ENCODE measurements around the gene APOL3. TPM values are rescaled to one million over a fixed set of nuclear protein-coding genes. Genes with fewer than 3 reads are reported as not detected.
"Not testable (repeated sequence)": the region's sequence is repeated elsewhere in the genome, so short reads cannot be mapped to it uniquely, and the experiment has no call there.

APOL3 gene
- total RNA-seq, 2 experiments from 2014 or later = 50.6 to 55.4 TPM

DNA sequence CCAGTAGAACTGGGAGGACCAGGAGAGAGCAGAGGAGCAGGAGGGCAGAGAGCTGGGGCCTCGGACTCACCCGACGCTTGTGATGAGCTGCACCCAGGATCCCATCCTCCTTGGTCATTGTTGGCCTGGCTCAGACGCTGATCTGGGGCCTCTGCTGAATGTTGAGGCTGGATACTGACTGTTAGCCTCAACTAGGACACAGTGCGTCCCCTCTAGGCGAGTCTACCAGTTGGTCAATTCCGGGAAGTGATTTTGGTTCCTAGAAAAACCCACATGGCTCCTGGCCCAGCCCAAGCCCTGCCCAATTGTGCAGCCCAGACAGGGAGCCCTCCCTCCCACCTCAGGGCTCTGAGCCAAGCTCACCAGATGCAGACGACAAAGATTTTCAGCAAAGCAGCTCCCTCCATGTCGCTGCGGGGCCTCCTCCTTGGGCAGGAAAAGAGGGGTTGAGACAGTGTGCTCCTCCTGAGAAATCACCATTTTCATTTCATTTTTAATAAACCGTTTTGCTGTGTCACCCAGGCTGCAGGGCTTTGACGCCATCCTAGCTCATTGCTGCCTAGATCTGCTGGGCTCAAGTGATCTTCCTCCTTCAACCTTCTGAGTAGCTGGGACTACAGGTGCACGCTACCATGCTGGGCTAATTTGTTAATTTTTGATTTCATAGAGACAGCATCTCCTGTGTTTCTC lies 41.2 kb upstream of the APOL3 start, which contains the start of gene APOL4:
APOL4 (minus strand) TSS at position 180 of the 690 bp plus-strand sequence; CDS start at position 105, 75 bp downstream.
- Mint-ChIP-seq H3K4me1 (peaks cover 13% of the 10 kb centered on the region), H3K4me3 (no peak within 1 kb of the TSS), H3K36me3 (ENCODE audit: low read depth) (no peaks in the 10 kb centered on the region), H3K27ac (no peak within 1 kb of the TSS), H3K27me3 (peaks cover 3% of the 10 kb centered on the region), H3K9me3 (ENCODE audit: low read depth) (no peaks in the 10 kb centered on the region)
- DNase-seq = no peak
- intact Hi-C loops (cut with DNase I, micrococcal nuclease) = loop anchor here in 1 of 2 experiments (1.0 kb wide), 1 partner anchor 54 kb away; no protein-coding TSS in a partner anchor
- ChIA-PET CTCF (no interaction called here), POLR2A (interaction anchor here (0.6 kb wide), 1 partner anchor 15 kb away, joined by 3 read pairs; no protein-coding TSS in a partner anchor)
- ATAC-seq = no peak

GRCh38 chr22:36201025-36201424 lies 40.5 kb upstream of the APOL3 start:
- H3K9me3 Mint-ChIP-seq (ENCODE audit: low read depth); CTCF ChIA-PET; ATAC-seq: not testable (repeated sequence)

DNA sequence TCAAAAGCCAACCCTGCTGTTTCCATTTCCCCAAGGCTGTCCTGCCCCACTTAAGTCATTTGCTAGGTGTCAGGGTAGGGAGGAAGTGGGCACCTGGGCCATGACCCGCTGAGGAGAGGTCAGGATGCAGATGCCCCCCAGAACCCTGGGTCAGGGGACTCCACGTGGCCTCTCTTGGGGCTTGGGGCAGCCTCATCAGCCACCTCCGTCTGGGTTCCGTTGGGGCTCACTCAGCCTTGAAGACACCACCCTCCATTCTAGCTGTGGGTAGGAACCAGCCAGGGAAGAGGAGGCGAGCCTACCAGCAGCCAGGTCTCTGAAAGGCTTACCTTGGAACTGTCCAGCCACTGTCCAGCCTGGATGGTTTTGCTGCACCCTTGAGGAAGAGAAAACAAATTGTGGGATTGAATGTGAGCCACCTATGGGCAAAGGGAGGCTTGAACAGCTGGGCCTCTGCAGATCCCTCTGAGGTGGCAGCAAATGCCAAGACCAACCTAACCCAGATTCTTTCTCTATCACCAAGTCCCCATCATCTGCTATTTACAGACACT lies 38.5 kb upstream of the APOL3 start:
- Mint-ChIP-seq H3K36me3 (ENCODE audit: low read depth) (no peaks in the 10 kb centered on the region), H3K27me3 (peaks cover 3% of the 10 kb centered on the region), H3K27ac (no peak overlapping the region), H3K4me1 (peaks cover 19% of the 10 kb centered on the region), H3K9me3 (ENCODE audit: low read depth) (no peaks in the 10 kb centered on the region), H3K4me3 (no peak overlapping the region)
- DNase-seq (no peak), ATAC-seq (no peak)
- CTCF ChIA-PET = interaction anchor here (1.3 to 1.6 kb wide), 2 partner anchors 41 to 288 kb away, joined by 3 read pairs; partner anchors contain the start of gene APOL2
- intact Hi-C loops (cut with DNase I, micrococcal nuclease) = loop anchor here (5.0 kb wide), 2 partner anchors 78 to 288 kb away; no protein-coding TSS in a partner anchor
- POLR2A ChIA-PET = no interaction called here

More at GRCh38 chr22:36201025-36201424, 40.5 kb upstream of the APOL3 start:
- DNase-seq; H3K27me3 Mint-ChIP-seq; H3K27ac Mint-ChIP-seq; H3K4me3 Mint-ChIP-seq; H3K36me3 Mint-ChIP-seq (ENCODE audit: low read depth); POLR2A ChIA-PET: not testable (repeated sequence)
- intact Hi-C loops (cut with DNase I, micrococcal nuclease) = loop anchor here in 1 of 2 experiments (1.0 kb wide), 1 partner anchor 54 kb away; no protein-coding TSS in a partner anchor
- peaks cover 15% of the 10 kb centered on the region for H3K4me1 Mint-ChIP-seq

- ChIA-PET POLR2A (no interaction called here), CTCF (interaction anchor here (1.3 to 1.6 kb wide), 2 partner anchors 41 to 288 kb away, joined by 3 read pairs; partner anchors contain the start of gene APOL2)
- Mint-ChIP-seq H3K36me3 (ENCODE audit: low read depth) (no peaks in the 10 kb centered on the region), H3K4me1 (peaks cover 19% of the 10 kb centered on the region), H3K4me3 (no peak overlapping the region), H3K9me3 (ENCODE audit: low read depth) (no peaks in the 10 kb centered on the region), H3K27me3 (peaks cover 3% of the 10 kb centered on the region), H3K27ac (no peak overlapping the region)
- intact Hi-C loops (cut with DNase I, micrococcal nuclease) = loop anchor here (5.0 kb wide), 2 partner anchors 79 to 289 kb away; no protein-coding TSS in a partner anchor
- no peak for ATAC-seq
- no peak for DNase-seq
Measured at GRCh38 chr22:36198536-36198935, 38.0 kb upstream of the APOL3 start.

DNA sequence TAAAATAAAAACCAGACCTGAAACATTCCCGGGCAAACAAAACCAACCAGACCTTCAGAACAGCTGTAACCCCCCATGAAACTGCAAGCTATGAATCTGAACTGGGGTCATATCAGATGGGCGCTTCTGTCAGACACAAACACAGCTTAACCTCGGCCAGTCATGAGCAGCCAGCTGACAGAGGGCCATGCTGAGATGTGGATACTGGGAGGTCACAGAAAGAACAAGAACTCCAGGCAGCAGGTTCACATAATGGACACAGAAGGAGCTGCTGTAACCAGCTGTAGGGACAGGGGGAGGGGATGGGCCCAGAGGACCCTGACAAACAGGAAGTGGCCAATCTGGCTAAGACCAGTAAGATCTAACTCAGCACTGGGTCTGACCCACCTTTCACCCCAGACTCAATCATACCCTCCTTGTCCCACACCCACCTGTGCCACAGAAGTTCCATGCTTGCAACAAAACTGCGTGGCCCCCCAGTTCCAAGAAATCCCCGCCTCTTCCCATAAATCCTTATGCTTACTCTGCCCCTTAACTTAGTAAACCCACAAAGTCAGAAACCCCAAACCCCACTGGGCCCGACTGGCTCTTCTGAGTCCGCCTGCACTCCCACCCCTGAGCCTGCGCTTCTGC lies 37.1 kb upstream of the APOL3 start:
- peaks cover 19% of the 10 kb centered on the region for H3K4me1 Mint-ChIP-seq
- peak; percentile 31 for DNase-seq
- peak overlapping the region; percentile 42 for H3K27ac Mint-ChIP-seq
- no peak overlapping the region for H3K4me3 Mint-ChIP-seq
- intact Hi-C loops (cut with DNase I, micrococcal nuclease) = loop anchor here (5.0 kb wide), 2 partner anchors 80 to 290 kb away; no protein-coding TSS in a partner anchor
- ATAC-seq = peak; percentile 64
- H3K36me3 Mint-ChIP-seq (ENCODE audit: low read depth) = no peaks in the 10 kb centered on the region
- no peaks in the 10 kb centered on the region for H3K9me3 Mint-ChIP-seq (ENCODE audit: low read depth)
- CTCF ChIA-PET = interaction anchor here (1.6 kb wide), 1 partner anchor 42 kb away, joined by 3 read pairs; the partner anchor contains the start of gene APOL2
- peaks cover 5% of the 10 kb centered on the region for H3K27me3 Mint-ChIP-seq
- POLR2A ChIA-PET = no interaction called here

DNA sequence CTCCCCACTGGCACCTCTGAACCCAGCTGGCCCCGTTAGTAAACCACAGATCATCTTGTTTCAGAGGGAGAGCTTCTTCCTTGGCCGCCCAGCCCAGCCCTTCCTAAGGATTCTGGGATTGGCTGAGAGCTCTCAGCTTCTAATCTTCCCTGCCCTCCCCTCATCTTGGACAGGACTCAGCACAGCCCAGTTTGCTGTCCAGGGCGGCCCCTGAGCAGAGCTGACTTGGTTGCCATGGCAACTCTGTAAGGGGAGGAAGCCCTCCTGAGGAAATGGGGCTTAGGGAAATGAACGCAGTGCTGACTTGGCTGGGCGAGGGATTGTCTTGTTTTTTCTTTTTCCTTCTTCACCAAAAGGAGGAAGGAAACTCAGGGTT lies 36.5 kb upstream of the APOL3 start:
- Mint-ChIP-seq H3K27me3 (peaks cover 5% of the 10 kb centered on the region), H3K4me1 (peaks cover 19% of the 10 kb centered on the region), H3K4me3 (no peak overlapping the region), H3K9me3 (ENCODE audit: low read depth) (no peaks in the 10 kb centered on the region), H3K36me3 (ENCODE audit: low read depth) (no peaks in the 10 kb centered on the region), H3K27ac (no peak overlapping the region)
- POLR2A ChIA-PET = no interaction called here
- ATAC-seq (no peak), DNase-seq (no peak)
- CTCF ChIA-PET = interaction anchor here (1.6 kb wide), 1 partner anchor 43 kb away, joined by 3 read pairs; the partner anchor contains the start of gene APOL2
- intact Hi-C loops (cut with DNase I, micrococcal nuclease) = loop anchor here (5.0 kb wide), 2 partner anchors 80 to 290 kb away; no protein-coding TSS in a partner anchor

DNA sequence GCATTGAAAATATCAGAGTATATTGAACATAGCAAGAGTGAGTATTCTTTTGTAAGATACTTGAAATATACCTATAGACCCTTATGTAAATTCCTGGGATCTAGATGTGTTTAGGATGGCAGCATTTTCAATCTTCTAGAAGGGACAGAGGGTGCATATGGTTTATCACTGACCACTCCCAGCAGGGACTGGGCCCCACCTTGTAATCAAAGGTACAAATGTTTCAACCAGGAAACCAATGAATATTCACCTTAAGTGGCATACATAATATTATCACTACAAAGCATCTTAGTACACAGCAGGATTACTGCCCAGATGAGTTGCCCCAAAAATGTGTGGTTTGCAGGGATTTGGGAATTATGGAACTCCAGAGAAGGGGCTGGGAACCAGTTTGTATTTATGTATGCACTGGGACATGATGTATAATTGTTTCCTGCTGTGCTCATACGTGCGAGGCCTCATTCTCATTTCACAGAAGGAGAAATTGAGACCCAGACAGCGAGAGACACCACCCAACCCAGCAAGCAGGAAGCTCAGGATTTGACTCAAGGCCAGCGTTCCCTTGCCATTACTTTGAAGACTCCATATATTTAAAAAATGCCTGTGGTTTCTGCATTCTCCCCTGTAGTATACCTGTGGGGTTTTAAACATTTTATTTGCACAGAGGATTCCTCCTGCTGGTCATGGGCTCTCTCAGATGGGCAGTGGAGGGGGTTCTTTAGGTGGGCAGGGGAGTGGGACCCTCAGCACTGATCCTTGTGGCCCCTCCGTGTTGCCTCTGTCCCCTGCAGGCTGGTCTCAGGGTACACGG lies 35.9 kb upstream of the APOL3 start:
- intact Hi-C loops (cut with DNase I, micrococcal nuclease) = loop anchor here (5.0 kb wide), 2 partner anchors 81 to 291 kb away; no protein-coding TSS in a partner anchor
- CTCF ChIA-PET = interaction anchor here (0.6 to 2.4 kb wide), 6 partner anchors 24 to 290 kb away, joined by 3 to 10 read pairs (median 6); no protein-coding TSS in a partner anchor
- H3K27me3 Mint-ChIP-seq = peaks cover 5% of the 10 kb centered on the region
- peaks cover 19% of the 10 kb centered on the region for H3K4me1 Mint-ChIP-seq
- H3K27ac Mint-ChIP-seq = no peak overlapping the region
- H3K36me3 Mint-ChIP-seq (ENCODE audit: low read depth) = no peaks in the 10 kb centered on the region
- POLR2A ChIA-PET = no interaction called here
- DNase-seq (no peak), ATAC-seq (no peak)
- no peaks in the 10 kb centered on the region for H3K9me3 Mint-ChIP-seq (ENCODE audit: low read depth)
- no peak overlapping the region for H3K4me3 Mint-ChIP-seq

DNA sequence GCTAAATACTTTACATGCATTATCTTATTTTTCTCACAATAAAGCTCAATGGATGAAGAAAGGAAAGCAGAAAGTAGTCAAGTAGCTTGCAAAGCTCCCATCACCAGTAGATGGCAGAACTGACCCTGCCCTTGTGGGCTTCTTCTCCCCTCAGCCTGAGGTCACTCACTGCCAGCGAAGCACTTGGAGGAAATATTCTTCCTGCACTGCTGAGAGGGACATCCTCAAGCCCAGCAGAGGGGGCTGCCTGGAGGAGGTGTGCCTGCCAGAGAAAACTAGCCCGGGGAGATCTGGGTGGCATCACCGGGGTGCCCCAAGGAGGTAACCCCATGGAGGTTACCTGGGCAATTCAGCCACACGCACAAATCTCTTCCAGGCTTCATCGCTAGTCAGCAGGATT lies 34.4 kb upstream of the APOL3 start:
- H3K4me1 Mint-ChIP-seq = peaks cover 19% of the 10 kb centered on the region
- ATAC-seq (peak; percentile 81), DNase-seq (peak; percentile 65)
- ChIA-PET CTCF (interaction anchor here (0.7 to 2.4 kb wide), 10 partner anchors 9 to 292 kb away, joined by 3 to 10 read pairs (median 5); no protein-coding TSS in a partner anchor), POLR2A (interaction anchor here (1.3 kb wide), 1 partner anchor 44 kb away, joined by 3 read pairs; the partner anchor contains the start of gene APOL2)
- H3K27ac Mint-ChIP-seq = no peak overlapping the region
- H3K36me3 Mint-ChIP-seq (ENCODE audit: low read depth) = no peaks in the 10 kb centered on the region
- intact Hi-C loops (cut with DNase I, micrococcal nuclease) = loop anchor here (1.0 to 5.0 kb wide), 4 partner anchors 27 to 292 kb away; no protein-coding TSS in a partner anchor
- H3K9me3 Mint-ChIP-seq (ENCODE audit: low read depth) = no peaks in the 10 kb centered on the region
- peaks cover 5% of the 10 kb centered on the region for H3K27me3 Mint-ChIP-seq
- no peak overlapping the region for H3K4me3 Mint-ChIP-seq

DNA sequence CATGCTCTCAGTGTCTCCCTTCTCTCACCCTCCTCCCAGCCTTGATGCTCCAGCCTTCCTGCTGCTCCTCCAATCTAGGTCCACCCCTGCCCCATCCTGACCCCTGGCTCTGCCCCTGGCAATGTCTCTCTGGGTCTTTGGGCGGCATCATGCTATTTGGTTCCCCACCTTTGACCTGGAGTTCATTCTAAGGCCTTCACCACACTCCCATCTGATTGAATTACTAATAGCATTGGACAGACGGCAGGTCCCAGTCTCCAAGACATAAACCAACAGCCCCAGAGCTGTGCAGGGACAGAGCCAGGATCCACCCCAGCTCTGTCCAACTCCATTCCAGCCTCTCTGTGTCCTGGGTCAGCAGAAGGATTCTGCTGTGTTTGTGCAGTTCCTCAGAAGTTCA lies 33.8 kb upstream of the APOL3 start:
- intact Hi-C loops (cut with DNase I, micrococcal nuclease) = no loop called here
- Mint-ChIP-seq H3K9me3 (ENCODE audit: low read depth) (no peaks in the 10 kb centered on the region), H3K4me1 (peaks cover 19% of the 10 kb centered on the region), H3K27ac (peak overlapping the region; percentile 12), H3K36me3 (ENCODE audit: low read depth) (no peaks in the 10 kb centered on the region), H3K4me3 (no peak overlapping the region), H3K27me3 (peaks cover 5% of the 10 kb centered on the region)
- DNase-seq (no peak), ATAC-seq (no peak)
- ChIA-PET CTCF (interaction anchor here (0.7 to 2.4 kb wide), 11 partner anchors 9 to 292 kb away, joined by 3 to 10 read pairs (median 3); no protein-coding TSS in a partner anchor), POLR2A (interaction anchor here (1.3 kb wide), 1 partner anchor 45 kb away, joined by 3 read pairs; the partner anchor contains the start of gene APOL2)

- POLR2A ChIA-PET = no interaction called here
- no peaks in the 10 kb centered on the region for H3K36me3 Mint-ChIP-seq (ENCODE audit: low read depth)
- CTCF ChIA-PET = interaction anchor here (0.8 to 1.6 kb wide), 2 partner anchors 15 to 92 kb away, joined by 3 to 7 read pairs; no protein-coding TSS in a partner anchor
- H3K4me3 Mint-ChIP-seq = no peak overlapping the region
- ATAC-seq (no peak), DNase-seq (no peak)
- H3K4me1 Mint-ChIP-seq = peaks cover 19% of the 10 kb centered on the region
- H3K27me3 Mint-ChIP-seq = peaks cover 5% of the 10 kb centered on the region
- H3K27ac Mint-ChIP-seq = no peak overlapping the region
- H3K9me3 Mint-ChIP-seq (ENCODE audit: low read depth) = no peaks in the 10 kb centered on the region
- intact Hi-C loops (cut with DNase I, micrococcal nuclease) = no loop called here
Measured at GRCh38 chr22:36193577-36193976, 33.0 kb upstream of the APOL3 start.

All from activated CD4-positive, alpha-beta T cell treated with anti-CD3 and anti-CD28 coated beads for 36 hours (primary cell).